Activated T-cell treated with anti-CD3 and anti-CD28 coated beads, Interleukin-2, amount 50 U/mL, for 4 hours (primary cell): ENCODE results near the gene MAN1C1. TPM values are rescaled to one million over a fixed set of nuclear protein-coding genes. Genes with fewer than 3 reads are reported as not detected.

Experiments used
- ATAC-seq, 2 donors: fragments of 200-7000 bp; cut with Tn5 transposase; one replicate each; pipeline ENCODE4 v1.10.0; 2021
- DNase-seq: peaks from one replicate; pipeline ENCODE4 v3.0.0-alpha.2; 2020
- H3K27me3 Mint-ChIP-seq: one replicate; pipeline ENCODE4 v1.8.0; 2021; ENCODE audit warnings: low read depth, mixed read lengths
- H3K36me3 Mint-ChIP-seq: one replicate; pipeline ENCODE4 v1.8.0; 2022; ENCODE audit warnings: mixed read lengths; ENCODE audit not compliant: insufficient read depth
- H3K4me1 Mint-ChIP-seq: one replicate; pipeline ENCODE4 v1.8.0; 2021; ENCODE audit warnings: low read depth, mixed read lengths
- H3K4me3 Mint-ChIP-seq: one replicate; pipeline ENCODE4 v1.8.0; 2021; ENCODE audit warnings: mild to moderate bottlenecking, moderate library complexity, mixed read lengths
- H3K9me3 Mint-ChIP-seq: one replicate; pipeline ENCODE4 v1.8.0; 2021; ENCODE audit warnings: mixed read lengths
- total RNA-seq, 3 donors: library from RNA; stranded (reverse); gene quantifications; one replicate each; pipeline ENCODE4 v1.2.1, GENCODE V29; 2021

MAN1C1 gene
- total RNA-seq, 3 donors from 2014 or later: 2.7 to 5.7 (median 3.1) TPM

DNA sequence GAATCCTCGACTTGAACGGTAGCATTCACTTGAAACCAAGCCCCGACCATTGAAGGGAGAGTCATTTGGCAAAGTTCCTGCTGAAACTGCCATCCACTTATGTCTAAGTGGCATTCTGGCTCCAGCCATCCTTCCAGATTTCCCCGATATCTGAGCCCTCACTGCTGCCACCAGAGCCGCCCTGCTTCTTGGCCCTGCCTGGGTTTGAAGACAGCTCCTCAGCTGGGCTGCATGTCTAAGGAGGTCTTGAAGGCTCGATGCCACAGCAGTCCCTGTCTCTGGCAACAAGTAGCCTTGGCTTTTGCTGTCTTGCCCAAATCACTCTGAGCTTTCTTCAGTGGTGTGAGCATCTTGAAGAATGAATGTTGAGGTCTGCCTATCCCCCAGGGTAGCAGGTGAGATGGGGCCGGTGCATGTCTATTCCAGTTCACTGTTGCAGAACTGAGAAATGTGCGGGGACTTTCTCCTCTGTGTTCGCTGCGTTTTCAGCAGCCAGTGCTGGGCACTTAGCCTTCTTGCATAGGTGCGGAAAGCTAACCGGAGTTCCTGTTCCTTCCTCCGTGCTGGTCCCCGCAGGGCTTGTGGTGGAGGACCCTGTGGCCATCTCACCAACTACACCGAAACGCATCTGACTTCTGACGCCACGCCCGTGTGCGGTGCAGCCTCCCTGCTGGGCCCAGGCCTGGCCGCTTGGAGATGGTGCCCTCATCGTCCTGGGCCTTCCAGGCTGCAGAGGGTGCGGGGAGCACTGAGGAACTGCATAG is 29.2 kb downstream of the MAN1C1 start:
- no peaks in the 10 kb centered on the region for H3K27me3 Mint-ChIP-seq
- H3K9me3 Mint-ChIP-seq: no peaks in the 10 kb centered on the region
- H3K4me3 Mint-ChIP-seq: no peak overlapping the region
- H3K36me3 Mint-ChIP-seq: peaks cover 11% of the 10 kb centered on the region
- ATAC-seq (no peak), DNase-seq (no peak)
- H3K4me1 Mint-ChIP-seq: peaks cover 65% of the 10 kb centered on the region

DNA sequence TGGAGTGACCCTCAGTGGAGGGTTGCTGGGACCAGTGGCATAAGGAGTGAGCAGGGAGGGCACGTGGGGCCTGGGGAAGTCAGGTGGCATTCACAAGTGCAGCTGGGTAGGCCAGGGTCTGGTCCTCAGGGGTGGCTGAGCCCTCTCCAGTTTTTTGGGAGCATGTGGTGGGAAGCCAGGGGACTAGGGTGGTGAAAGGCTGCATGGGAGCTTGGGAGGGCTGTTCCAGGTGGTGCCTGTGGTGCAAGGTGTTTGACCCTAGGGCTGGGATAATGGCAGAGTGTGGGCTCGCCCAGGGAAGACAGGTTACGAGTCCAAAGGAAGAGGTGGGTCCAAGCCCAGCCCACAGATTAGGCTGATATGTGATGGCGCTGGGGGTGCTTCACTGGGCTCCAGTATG is 30.5 kb downstream of the MAN1C1 start:
- no peak for ATAC-seq
- Mint-ChIP-seq H3K4me1 (peaks cover 53% of the 10 kb centered on the region), H3K4me3 (no peak overlapping the region), H3K27me3 (no peaks in the 10 kb centered on the region), H3K9me3 (no peaks in the 10 kb centered on the region), H3K36me3 (peaks cover 11% of the 10 kb centered on the region)
- DNase-seq: no peak

DNA sequence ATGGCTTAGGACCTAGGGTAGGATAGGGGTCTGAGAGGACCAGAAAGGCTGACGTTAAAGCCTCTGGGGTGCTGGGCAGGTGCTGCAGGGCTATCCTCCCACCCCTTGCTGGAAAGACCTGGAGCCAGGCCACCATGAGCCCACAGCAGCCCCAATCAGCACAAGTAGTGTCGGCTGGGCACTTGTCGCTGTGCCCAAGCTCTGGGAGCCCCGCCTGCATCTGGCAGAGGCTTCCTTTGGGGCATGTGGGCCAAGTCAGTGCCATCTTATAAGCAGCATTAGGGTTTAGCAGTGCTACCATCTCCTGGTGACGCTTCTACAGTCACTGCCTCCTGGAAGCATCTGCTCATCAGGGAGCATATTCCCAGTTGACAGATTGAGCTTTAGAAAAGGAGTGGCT is 31.3 kb downstream of the MAN1C1 start:
- no peak for DNase-seq
- Mint-ChIP-seq H3K4me1 (peaks cover 45% of the 10 kb centered on the region), H3K27me3 (no peaks in the 10 kb centered on the region), H3K9me3 (no peaks in the 10 kb centered on the region), H3K4me3 (no peak overlapping the region), H3K36me3 (peaks cover 11% of the 10 kb centered on the region)
- ATAC-seq: no peak

DNA sequence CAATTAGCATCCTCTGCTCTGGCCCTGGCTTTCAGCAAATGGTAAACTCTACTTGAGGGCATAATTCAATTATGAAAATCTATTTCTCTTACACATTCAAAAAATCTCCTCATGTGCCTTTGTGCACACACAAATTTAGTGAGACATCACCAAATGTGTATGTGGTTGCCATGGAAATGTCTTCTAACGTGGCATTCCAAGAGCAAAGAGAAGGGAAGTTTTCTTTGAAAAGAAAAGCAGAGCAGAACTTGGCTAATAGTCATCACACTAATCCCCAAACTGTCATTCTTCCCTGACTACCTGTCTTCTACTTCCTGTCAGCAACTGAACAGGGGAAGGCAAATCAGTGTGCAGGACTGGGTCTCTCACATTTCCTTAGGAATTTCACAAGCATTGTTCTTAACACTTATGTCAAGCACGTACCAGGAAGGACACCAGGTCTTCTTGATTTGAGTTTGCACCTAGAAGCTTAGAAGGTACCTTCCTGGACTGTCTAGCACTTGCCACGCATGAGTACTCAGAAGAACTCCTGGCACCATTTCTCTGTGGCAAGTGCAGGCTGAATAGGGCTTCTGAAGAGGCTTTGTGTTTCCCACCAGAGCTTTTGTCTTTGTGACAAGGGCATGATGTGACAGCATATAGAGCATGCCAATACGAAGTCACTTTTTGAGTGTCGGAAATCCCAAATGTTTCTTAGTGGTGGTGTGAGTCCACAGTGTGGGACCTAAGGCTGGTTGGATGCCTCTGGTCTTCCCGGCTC is 32.3 kb downstream of the MAN1C1 start:
- H3K9me3 Mint-ChIP-seq: no peaks in the 10 kb centered on the region
- no peaks in the 10 kb centered on the region for H3K27me3 Mint-ChIP-seq
- H3K36me3 Mint-ChIP-seq: peaks cover 15% of the 10 kb centered on the region
- ATAC-seq (no peak), DNase-seq (no peak)
- peaks cover 45% of the 10 kb centered on the region for H3K4me1 Mint-ChIP-seq
- H3K4me3 Mint-ChIP-seq: no peak overlapping the region

DNA sequence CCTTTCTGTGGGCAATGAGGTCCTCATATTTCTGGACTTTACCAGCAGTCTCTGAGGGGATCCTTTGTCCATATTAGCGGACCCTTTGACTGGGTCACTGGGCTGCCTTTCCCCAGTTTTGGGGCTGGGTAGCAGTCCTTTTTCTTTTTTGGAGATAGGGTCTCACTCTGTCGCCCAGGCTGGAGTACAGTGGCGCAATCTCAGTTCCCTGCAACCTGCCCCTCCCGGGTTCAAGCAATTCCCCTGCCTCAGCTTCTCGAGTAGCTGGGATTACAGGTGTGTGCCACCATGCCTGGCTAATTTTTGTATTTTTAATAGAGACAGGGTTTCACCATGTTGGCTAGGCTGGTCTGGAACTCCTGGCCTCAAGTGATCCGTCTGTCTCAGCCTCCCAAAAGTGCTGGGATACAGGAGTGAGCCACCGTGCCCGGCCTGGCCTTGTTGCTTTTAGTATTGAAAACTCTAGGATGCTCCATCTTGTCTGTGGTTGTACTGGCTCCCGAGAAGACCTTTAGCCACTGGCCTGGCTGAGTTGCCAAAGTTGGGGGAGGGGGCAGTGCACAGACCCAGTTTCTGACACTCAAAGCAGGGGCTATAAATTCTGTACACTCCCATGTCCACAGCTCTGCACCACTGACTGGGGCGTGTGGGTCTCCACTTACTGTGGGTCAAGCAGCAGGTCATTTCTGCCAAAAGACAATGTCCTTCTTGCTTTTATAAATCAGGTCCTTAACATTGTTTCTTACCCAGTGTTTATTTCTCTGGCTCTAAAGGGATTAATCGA is 33.1 kb downstream of the MAN1C1 start:
- ATAC-seq (no peak), DNase-seq (no peak)
- Mint-ChIP-seq H3K27me3 (no peaks in the 10 kb centered on the region), H3K4me1 (peaks cover 38% of the 10 kb centered on the region), H3K4me3 (no peak overlapping the region), H3K36me3 (peaks cover 13% of the 10 kb centered on the region), H3K9me3 (no peaks in the 10 kb centered on the region)

DNA sequence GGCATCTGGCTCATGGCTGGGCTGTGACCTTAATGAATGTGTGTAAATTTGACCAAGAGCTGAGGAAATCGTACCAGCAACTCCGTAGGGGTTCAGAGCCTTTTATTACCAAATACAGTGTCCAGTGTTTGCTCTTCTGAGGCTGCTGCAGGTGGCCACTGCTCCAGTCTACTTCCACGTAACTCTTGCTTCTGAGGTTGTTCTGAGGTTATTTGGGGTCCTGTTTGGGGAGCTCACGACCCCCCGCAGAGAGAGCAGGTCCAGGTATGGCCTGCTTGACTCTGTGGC is 33.6 kb downstream of the MAN1C1 start:
- ATAC-seq (no peak), DNase-seq (no peak)
- H3K27me3 Mint-ChIP-seq: no peaks in the 10 kb centered on the region
- peaks cover 12% of the 10 kb centered on the region for H3K36me3 Mint-ChIP-seq
- H3K4me3 Mint-ChIP-seq: no peak overlapping the region
- H3K9me3 Mint-ChIP-seq: no peaks in the 10 kb centered on the region
- peaks cover 36% of the 10 kb centered on the region for H3K4me1 Mint-ChIP-seq

DNA sequence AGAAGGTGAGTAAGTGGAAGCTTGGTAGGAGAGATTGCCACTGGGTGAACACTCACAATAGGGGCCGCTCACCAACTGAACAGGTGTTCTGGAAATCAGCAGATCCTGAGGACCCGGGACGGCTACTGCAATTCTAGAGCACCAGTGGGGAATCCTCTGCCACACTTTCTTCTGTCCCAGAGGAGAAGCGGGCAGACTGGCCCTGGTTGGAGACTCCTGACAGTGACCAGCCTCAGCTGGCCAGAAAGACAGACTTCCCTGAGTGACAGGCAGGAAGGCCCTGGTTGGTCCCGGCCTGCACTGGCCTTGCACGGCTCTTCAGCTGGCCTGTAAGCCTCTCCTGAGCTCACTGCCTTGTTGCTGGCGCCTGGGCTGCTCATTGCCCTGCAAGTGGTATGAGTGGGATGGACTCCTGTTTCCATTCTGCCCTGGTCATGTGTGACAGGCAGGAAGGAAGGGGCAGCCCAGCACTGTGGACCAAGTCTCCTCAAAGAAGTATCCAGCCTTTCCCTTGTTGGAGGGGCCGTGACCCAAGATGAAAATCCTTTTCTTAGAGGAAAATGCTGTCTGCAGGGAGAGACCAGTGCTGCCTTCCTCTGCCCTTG is 34.5 kb downstream of the MAN1C1 start:
- peaks cover 34% of the 10 kb centered on the region for H3K4me1 Mint-ChIP-seq
- H3K27me3 Mint-ChIP-seq: no peaks in the 10 kb centered on the region

DNA sequence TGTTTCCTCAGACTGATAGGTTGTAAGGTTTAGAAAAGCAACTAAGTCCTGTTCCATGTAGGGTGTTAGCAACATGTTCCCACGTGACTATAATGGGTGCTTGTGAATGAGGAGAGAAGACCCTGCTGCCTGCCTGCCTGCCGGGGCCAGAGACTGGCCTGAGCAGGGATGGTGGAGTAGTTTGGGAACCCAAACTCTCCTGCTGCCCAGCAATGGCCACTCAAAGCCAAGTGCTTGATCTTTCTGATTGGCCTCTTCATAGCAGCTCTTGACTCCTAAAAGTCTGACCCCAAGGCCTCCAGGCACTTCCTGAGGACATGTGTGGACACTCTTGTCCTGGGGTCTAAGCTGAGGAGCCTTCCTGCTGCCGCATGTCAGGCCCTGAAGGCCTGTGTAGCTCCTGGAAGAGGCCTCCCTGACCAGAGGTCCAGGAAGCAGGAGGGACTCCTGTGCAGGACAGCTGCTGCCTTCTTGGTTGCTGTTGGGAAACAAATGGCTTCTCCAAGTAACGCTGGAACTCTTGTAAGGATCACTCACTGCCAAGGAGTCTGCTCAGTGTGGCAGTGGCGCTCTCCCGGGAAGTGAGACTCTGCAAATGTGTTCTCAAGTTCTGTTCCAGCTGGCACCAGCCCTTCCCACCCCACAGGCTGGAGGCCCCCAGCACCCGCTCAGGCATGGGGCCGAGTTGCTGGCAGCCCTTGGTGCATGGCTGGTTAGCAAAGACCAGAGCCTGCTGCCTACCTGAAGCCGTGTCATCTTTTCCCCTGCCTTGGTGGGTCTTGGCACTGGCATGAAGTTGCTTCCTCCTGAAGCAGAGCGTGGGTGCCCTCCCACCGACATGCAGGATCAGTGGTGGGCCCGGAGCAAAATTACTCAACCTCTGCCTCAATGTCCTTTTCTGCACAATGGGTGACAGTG is 35.5 kb downstream of the MAN1C1 start:
- Mint-ChIP-seq H3K9me3 (no peaks in the 10 kb centered on the region), H3K4me1 (peaks cover 32% of the 10 kb centered on the region), H3K27me3 (no peaks in the 10 kb centered on the region), H3K36me3 (peaks cover 14% of the 10 kb centered on the region), H3K4me3 (no peak overlapping the region)
- ATAC-seq: no peak
- DNase-seq: no peak

More for the DNA sequence above, 34.5 kb downstream of the MAN1C1 start:
- ATAC-seq (no peak), DNase-seq (no peak)
- H3K36me3 Mint-ChIP-seq: peaks cover 11% of the 10 kb centered on the region
- no peak overlapping the region for H3K4me3 Mint-ChIP-seq
- no peaks in the 10 kb centered on the region for H3K9me3 Mint-ChIP-seq

DNA sequence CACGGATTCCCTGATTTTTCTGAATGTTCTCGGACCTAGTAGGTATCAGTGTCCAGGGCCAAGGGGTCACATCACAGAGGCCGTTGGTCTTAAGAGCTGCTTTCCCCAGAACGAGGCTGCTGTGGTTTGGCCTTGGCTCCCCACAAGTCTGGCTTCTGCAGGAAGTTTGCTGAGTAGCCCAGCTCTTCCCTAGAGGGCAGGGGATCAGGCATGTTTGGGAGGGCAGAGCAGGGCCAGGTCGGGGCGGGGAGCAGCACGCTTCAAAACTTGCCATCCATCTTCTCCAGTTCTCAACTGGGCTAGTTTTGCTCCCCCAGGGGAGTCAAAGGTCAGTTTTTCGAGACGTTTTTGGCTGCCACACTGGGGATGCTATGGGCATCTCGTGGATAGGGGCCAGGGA is 37.0 kb downstream of the MAN1C1 start:
- no peaks in the 10 kb centered on the region for H3K9me3 Mint-ChIP-seq
- H3K4me3 Mint-ChIP-seq: no peak overlapping the region
- peaks cover 29% of the 10 kb centered on the region for H3K4me1 Mint-ChIP-seq
- peaks cover 14% of the 10 kb centered on the region for H3K36me3 Mint-ChIP-seq
- no peak for ATAC-seq
- no peak for DNase-seq
- H3K27me3 Mint-ChIP-seq: no peaks in the 10 kb centered on the region

DNA sequence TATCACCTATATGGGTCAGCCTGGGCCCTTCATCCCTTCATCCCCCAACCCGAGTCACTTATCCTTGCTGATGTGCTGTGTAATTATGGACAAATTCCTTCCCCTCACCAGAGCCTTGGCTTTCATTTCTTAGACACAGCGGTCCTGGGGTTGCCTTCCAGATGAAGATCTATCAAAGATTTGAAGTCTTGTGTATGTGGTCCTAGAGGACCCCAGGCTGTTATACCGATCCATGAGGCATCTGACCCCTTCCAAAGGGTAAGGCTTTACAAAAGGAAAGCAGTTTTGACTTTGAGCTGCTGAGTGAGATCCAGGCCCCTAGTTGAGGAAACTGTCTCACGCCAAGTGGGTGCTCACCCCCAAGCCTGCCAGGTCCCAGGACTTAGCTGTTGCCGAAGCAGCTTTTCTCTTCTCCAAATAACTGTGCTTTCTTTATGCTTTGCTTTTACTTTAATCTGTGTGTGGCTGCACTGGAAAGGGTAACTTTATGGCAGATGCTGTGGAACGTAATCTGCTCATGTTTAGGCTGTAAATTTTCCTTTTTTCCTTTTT is 37.6 kb downstream of the MAN1C1 start:
- ATAC-seq: no peak
- H3K4me3 Mint-ChIP-seq: no peak overlapping the region
- peaks cover 14% of the 10 kb centered on the region for H3K36me3 Mint-ChIP-seq
- DNase-seq: no peak
- no peaks in the 10 kb centered on the region for H3K27me3 Mint-ChIP-seq
- no peaks in the 10 kb centered on the region for H3K9me3 Mint-ChIP-seq
- peaks cover 26% of the 10 kb centered on the region for H3K4me1 Mint-ChIP-seq

DNA sequence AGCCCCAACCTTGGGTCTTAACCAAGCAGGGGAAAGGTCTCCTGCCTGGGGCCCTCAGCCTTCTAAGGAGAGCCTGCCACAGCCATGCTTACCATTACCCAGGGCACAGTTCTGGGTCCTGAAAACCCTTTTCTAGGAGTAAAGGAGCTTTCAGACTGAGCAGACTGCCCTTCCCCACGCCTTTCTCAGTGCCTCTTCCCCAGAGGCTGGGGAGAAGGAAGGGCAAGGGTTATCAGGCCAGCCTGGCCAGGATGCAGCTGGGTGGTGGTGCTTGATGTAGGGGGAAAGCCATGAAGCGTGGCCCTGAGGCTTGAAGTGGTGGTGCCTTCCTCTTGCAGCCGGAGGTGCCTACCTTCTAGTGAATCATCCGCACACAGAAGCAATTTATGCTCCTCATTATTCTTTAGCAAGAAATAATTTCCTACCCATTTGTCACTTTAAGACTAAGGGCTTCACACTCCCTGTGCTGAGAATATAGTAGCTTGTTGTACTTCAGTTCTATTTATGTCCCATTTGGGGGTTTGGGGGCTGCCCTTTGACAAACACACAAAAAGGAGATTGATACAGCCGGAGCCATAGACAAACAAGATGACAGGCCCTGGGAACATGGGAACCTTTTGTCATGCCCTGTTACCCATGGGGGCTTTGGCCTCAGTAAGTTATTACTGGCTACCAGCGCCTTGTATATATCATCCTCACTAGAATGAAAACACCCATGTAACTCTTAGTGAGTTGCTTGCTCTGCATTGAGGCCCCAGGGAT is 40.7 kb downstream of the MAN1C1 start:
- peak; percentile 56 to 60 for ATAC-seq
- no peak overlapping the region for H3K4me3 Mint-ChIP-seq

DNA sequence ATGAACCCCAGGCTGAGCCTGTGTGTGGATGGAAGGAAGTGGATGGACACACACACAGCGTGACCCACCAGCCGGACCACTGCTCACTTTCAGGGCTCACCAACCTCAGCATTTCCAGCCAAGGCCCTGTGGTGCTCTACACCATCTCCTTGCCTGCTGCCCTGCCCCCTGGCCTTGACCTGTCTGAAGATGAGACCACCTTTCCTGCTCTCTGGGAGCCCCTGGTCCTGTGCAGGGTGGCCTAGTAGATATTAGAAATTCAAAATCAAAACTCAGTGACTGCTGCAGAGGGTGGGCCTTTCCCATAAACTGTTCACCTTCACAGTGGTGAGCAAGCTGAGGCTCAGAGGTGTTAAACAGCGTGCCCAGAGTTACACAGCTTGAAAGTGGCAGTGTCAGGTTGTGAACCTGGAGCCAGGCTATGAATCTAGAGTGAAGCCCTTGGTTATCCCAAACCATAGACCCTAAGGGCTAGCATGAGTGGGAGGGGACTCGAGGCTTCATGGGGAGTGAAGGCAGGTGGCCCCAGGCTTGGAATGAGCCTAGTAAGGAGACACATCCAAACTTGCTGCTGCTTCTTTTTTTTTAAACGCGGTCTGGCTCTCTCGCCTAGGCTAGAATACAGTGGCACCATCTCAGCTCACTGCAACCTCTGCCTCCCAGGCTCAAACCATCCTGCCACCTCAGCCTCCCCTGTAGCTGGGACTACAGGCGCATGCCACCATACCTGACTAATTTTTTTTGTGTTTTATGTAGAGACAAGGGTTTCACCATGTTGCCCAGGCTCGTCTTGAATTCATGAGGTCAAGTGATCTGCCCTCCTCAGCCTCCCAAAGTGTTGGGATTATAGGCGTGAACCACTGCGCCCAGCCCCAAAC is 41.5 kb downstream of the MAN1C1 start:
- peak in 1 of 2 donors; percentile 25 for ATAC-seq
- DNase-seq: no peak
- H3K4me3 Mint-ChIP-seq: no peak overlapping the region
- H3K36me3 Mint-ChIP-seq: peaks cover 14% of the 10 kb centered on the region
- H3K9me3 Mint-ChIP-seq: no peaks in the 10 kb centered on the region
- no peaks in the 10 kb centered on the region for H3K27me3 Mint-ChIP-seq
- peaks cover 27% of the 10 kb centered on the region for H3K4me1 Mint-ChIP-seq

More for the DNA sequence above, 40.7 kb downstream of the MAN1C1 start:
- Mint-ChIP-seq H3K27me3 (no peaks in the 10 kb centered on the region), H3K36me3 (peaks cover 14% of the 10 kb centered on the region), H3K4me1 (peaks cover 25% of the 10 kb centered on the region), H3K9me3 (no peaks in the 10 kb centered on the region)
- DNase-seq: no peak
